MM.1S (cell line): ENCODE results near the gene SMIM31.

Experiments used
- DNase-seq: peaks from one replicate; pipeline ENCODE4 v3.0.0-alpha.2; 2015
- H2AFZ ChIP-seq: fragments of 300-600 bp; sonication (generic); 2 replicates; pipeline ENCODE4 v1.6.0; 2016; ENCODE audit warnings: antibody characterized with exemption, low read length
- H3F3A ChIP-seq: fragments of 300-600 bp; sonication (generic); 2 replicates; pipeline ENCODE4 v1.6.1; 2016; ENCODE audit warnings: mild to moderate bottlenecking, antibody characterized with exemption, low read length, moderate library complexity, mixed read lengths; ENCODE audit not compliant: insufficient read depth
- H3K27ac ChIP-seq: fragments of 300-600 bp; sonication (generic); 2 replicates; pipeline ENCODE4 v1.5.1; 2016; ENCODE audit warnings: mild to moderate bottlenecking, low read length
- H3K27me3 ChIP-seq: fragments of 300-600 bp; sonication (generic); replicated peaks from 2 replicates; pipeline ENCODE4 v1.6.0; 2016; ENCODE audit warnings: low read length; ENCODE audit not compliant: insufficient read depth
- H3K36me3 ChIP-seq: fragments of 300-600 bp; sonication (generic); replicated peaks from 2 replicates; pipeline ENCODE4 v1.6.1; 2016; ENCODE audit warnings: mild to moderate bottlenecking, low read length, mixed read lengths; ENCODE audit not compliant: insufficient read depth
- H3K4me1 ChIP-seq: fragments of 300-600 bp; sonication (generic); 2 replicates; pipeline ENCODE4 v1.6.1; 2016; ENCODE audit warnings: low read length, mixed read lengths
- H3K4me2 ChIP-seq: fragments of 300-600 bp; sonication (generic); 2 replicates; pipeline ENCODE4 v1.6.0; 2016; ENCODE audit warnings: low read depth, low read length
- H3K4me3 ChIP-seq: fragments of 300-600 bp; sonication (generic); 2 replicates; pipeline ENCODE4 v1.5.1; 2016; ENCODE audit warnings: low read length, mixed read lengths
- H3K79me2 ChIP-seq: fragments of 300-600 bp; sonication (generic); 2 replicates; pipeline ENCODE4 v1.6.1; 2016; ENCODE audit warnings: mixed run types, low read length, mixed read lengths
- H3K9ac ChIP-seq: fragments of 300-600 bp; sonication (generic); 2 replicates; pipeline ENCODE4 v1.6.1; 2016; ENCODE audit warnings: low read length, mixed read lengths
- H3K9me2 ChIP-seq: fragments of 300-600 bp; sonication (generic); replicated peaks from 2 replicates; pipeline ENCODE4 v1.6.1; 2016; ENCODE audit warnings: mild to moderate bottlenecking, low read length, mixed read lengths; ENCODE audit not compliant: insufficient read depth
- H3K9me3 ChIP-seq: fragments of 300-600 bp; sonication (generic); replicated peaks from 2 replicates; pipeline ENCODE4 v1.6.1; 2016; ENCODE audit warnings: mild to moderate bottlenecking, low read length, mixed read lengths; ENCODE audit not compliant: insufficient read depth
- H4K20me1 ChIP-seq: fragments of 300-600 bp; sonication (generic); 2 replicates; pipeline ENCODE4 v1.6.1; 2016; ENCODE audit warnings: mild to moderate bottlenecking, low read length, moderate library complexity, mixed read lengths; ENCODE audit not compliant: insufficient read depth
- EZH2 ChIP-seq: fragments of 300-600 bp; sonication (generic); optimal IDR thresholded peaks from 2 replicates; pipeline ENCODE3; 2017; ENCODE audit warnings: low read depth, mild to moderate bottlenecking, antibody characterized with exemption, low read length, mixed read lengths
- EZH2phosphoT487 ChIP-seq: fragments of 300-600 bp; sonication (generic); IDR thresholded peaks from 2 replicates; pipeline ENCODE4 v1.6.1; 2018; ENCODE audit warnings: antibody characterized with exemption, low read length
- TF ChIP-seq, protein P1 (sequence below): fragments of 300-600 bp; sonication (generic); IDR thresholded peaks from 2 replicates; pipeline ENCODE4 v1.5.1; 2016; ENCODE audit warnings: antibody characterized with exemption, low read length, mixed read lengths

Gene SMIM31

DNA sequence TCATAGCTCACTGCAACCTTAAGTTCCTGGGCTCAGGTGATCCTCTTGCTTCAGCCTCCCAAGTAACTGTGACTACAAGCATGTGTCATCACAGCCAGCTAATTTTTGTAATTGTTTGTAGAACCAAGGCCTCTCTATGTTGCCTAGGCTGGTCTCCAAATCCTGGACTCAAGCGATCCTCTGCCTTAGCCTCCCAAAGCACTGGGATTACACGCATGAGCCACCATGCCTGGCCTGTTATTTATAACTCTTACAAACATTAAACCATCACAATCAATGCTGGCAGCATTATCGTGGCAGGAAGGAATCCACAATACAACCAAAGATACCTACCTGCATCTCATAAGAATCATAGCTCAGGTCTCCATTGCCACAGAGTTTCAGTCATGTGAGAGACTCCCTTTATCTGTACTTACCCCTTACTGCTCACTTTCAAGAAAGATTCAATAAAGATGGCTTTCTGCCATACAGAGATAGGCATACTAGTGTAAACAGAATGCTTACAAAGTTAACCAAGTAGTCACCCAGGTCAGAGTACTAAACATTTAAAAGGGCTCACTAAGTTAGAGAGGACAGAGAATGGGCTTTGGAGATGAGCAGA, 48.5 kb downstream of the SMIM31 start:
- Histone ChIP-seq H3K27me3 (no peaks in the 10 kb centered on the region), H2AFZ (no peak overlapping the region), H3K36me3 (no peaks in the 10 kb centered on the region), H3K4me3 (no peak overlapping the region), H3K4me2 (no peak overlapping the region), H3K9me3 (no peaks in the 10 kb centered on the region), H3K9me2 (no peaks in the 10 kb centered on the region), H3K9ac (no peak overlapping the region), H3K27ac (no peak overlapping the region), H4K20me1 (no peaks in the 10 kb centered on the region), H3K79me2 (no peaks in the 10 kb centered on the region), H3F3A (no peaks in the 10 kb centered on the region), H3K4me1 (no peaks in the 10 kb centered on the region)
- no peak for DNase-seq
- TF ChIP-seq, protein P1, sequence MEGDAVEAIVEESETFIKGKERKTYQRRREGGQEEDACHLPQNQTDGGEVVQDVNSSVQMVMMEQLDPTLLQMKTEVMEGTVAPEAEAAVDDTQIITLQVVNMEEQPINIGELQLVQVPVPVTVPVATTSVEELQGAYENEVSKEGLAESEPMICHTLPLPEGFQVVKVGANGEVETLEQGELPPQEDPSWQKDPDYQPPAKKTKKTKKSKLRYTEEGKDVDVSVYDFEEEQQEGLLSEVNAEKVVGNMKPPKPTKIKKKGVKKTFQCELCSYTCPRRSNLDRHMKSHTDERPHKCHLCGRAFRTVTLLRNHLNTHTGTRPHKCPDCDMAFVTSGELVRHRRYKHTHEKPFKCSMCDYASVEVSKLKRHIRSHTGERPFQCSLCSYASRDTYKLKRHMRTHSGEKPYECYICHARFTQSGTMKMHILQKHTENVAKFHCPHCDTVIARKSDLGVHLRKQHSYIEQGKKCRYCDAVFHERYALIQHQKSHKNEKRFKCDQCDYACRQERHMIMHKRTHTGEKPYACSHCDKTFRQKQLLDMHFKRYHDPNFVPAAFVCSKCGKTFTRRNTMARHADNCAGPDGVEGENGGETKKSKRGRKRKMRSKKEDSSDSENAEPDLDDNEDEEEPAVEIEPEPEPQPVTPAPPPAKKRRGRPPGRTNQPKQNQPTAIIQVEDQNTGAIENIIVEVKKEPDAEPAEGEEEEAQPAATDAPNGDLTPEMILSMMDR = no peak
- TF ChIP-seq EZH2phosphoT487 (no peak), EZH2 (no peak)

DNA sequence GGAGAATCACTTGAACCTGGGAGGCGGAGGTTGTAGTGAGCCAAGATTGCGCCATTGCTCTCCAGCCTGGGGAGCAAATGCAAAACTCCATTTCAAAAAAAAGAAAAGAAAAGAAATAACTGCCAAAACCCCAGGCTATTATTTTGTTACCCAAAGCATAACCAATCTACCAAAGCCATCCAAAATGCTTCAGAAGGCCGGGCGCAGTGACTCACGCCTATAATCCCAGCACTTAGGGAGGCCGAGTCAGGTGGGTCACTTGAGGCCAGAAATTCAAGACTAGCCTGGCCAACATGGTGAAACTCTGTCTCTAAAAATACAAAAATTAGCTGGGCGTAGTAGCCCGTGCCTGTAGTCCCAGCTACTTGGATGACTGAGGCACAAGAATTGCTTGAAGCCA, 49.8 kb downstream of the SMIM31 start:
- no peaks in the 10 kb centered on the region for H3K79me2 ChIP-seq
- H3K4me2 ChIP-seq = no peak overlapping the region
- no peak overlapping the region for H2AFZ ChIP-seq
- H3K36me3 ChIP-seq = no peaks in the 10 kb centered on the region
- no peaks in the 10 kb centered on the region for H4K20me1 ChIP-seq
- no peaks in the 10 kb centered on the region for H3K9me3 ChIP-seq
- no peaks in the 10 kb centered on the region for H3K27me3 ChIP-seq
- H3K9me2 ChIP-seq = no peaks in the 10 kb centered on the region
- no peak overlapping the region for H3K9ac ChIP-seq
- TF ChIP-seq, protein P1 = no peak
- no peak for TF ChIP-seq EZH2phosphoT487
- TF ChIP-seq EZH2 = no peak
- no peaks in the 10 kb centered on the region for H3K4me1 ChIP-seq
- H3K27ac ChIP-seq = no peak overlapping the region
- H3F3A ChIP-seq = no peaks in the 10 kb centered on the region
- DNase-seq = no peak
- no peak overlapping the region for H3K4me3 ChIP-seq

DNA sequence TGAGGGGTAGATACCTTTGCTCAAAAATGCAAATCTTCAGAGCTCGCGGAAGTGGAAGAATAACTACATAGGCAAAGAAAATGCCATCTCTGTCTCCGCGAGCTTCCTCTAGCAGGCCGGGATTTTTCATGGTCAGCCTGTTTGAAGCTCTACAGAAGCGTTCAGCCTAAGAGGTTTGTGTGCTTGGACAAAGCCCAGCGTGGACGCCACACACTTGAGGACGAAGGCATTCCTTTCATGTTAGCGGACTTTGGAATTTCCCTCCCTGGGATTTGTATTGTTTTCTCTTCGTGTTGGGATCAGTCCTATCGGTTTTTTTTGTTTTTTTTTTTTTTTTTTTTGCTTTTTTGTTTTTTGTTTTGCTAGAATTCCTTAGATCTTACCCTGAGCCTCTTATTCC, 53.7 kb downstream of the SMIM31 start:
- no peak overlapping the region for H3K4me3 ChIP-seq
- no peaks in the 10 kb centered on the region for H3K79me2 ChIP-seq
- H2AFZ ChIP-seq = no peak overlapping the region
- no peaks in the 10 kb centered on the region for H3K4me1 ChIP-seq
- no peaks in the 10 kb centered on the region for H3F3A ChIP-seq
- no peak overlapping the region for H3K27ac ChIP-seq
- H4K20me1 ChIP-seq = no peaks in the 10 kb centered on the region
- no peaks in the 10 kb centered on the region for H3K9me2 ChIP-seq
- no peak for DNase-seq
- no peak overlapping the region for H3K4me2 ChIP-seq
- no peaks in the 10 kb centered on the region for H3K9me3 ChIP-seq
- H3K9ac ChIP-seq = no peak overlapping the region
- no peaks in the 10 kb centered on the region for H3K36me3 ChIP-seq
- H3K27me3 ChIP-seq = no peaks in the 10 kb centered on the region
- TF ChIP-seq EZH2 (no peak), EZH2phosphoT487 (no peak)
- TF ChIP-seq, protein P1 = no peak
